WERI-Rb-1 (cell line): ENCODE data around the gene CFP.
"Not testable (repeated sequence)": the region's sequence is repeated elsewhere in the genome, so short reads cannot be mapped to it uniquely, and the experiment has no call there.

ENCODE experiments used
- DNase-seq: peaks from one replicate; pipeline ENCODE4 v3.0.0-alpha.2; 2020
- H3K27ac ChIP-seq: fragments of 250-450 bp; sonication (Bioruptor Pico); 2 replicates; pipeline ENCODE4 v1.5.1; 2020; ENCODE audit warnings: mild to moderate bottlenecking, moderate library complexity
- H3K27me3 ChIP-seq: fragments of 250-450 bp; sonication (Bioruptor Pico); 2 replicates; pipeline ENCODE4 v1.5.1; 2021; ENCODE audit warnings: mild to moderate bottlenecking, low read depth, moderate library complexity; ENCODE audit not compliant: insufficient read depth, severe bottlenecking
- H3K36me3 ChIP-seq: fragments of 250-450 bp; sonication (Bioruptor Pico); 2 replicates; pipeline ENCODE4 v1.5.1; 2020; ENCODE audit warnings: mild to moderate bottlenecking, moderate library complexity
- H3K4me3 ChIP-seq: 2 replicates; pipeline ENCODE4 v1.5.1; 2011; ENCODE audit warnings: low read depth, mild to moderate bottlenecking, control low read depth, low read length
- H3K9me3 ChIP-seq: fragments of 250-450 bp; sonication (Bioruptor Pico); 2 replicates; pipeline ENCODE4 v1.5.1; 2021; ENCODE audit warnings: mild to moderate bottlenecking, moderate library complexity; ENCODE audit not compliant: severe bottlenecking
- TF ChIP-seq, protein P1 (sequence below): IDR thresholded peaks from 2 replicates; pipeline ENCODE4 v1.5.1; 2011; ENCODE audit warnings: low read depth, mild to moderate bottlenecking, control low read depth, inconsistent platforms, low read length

CFP gene

DNA sequence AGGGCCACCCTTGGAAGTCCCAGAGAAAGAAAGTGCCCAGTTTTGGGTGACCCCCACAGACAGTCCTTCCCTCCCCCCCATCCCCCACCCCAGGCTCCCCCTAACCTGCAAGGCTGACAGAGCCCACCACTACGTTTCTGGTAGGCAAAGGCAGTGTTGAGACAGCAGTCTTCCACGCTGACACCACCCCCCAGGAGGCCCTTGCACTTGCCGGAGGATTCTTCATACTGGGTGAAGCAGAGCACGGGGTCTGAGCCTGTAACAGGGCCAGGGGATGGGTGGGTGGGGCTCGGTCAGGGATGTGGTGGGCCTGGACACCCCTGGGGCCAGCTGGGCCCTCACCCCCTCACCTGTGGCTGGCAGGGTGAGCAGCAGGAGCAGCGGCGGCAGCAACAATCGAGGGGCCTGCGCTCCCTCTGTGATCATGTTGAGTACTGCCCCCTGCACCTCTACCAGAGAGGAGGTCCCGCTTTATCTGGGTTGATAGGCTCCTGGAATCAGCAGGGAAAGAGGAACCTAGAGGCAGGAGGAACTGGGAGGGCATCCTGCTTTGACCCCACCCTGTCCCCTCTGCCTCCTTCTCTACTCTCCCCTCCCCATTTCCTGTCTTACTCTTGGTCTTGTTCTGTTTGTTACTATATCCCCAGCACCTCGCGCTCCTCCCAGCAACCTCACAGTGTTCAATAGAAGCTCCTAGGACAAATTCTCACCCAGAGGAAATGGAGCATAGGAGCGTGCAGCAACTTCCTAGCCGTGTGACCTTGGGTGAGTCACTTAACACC lies at the start of gene CFP:
Gene CFP, minus strand, starts transcription at position 512 of the 782 bp plus-strand sequence. Its CDS starts 86 bp downstream, at position 426.
- H3K27ac ChIP-seq = no peak within 1 kb of the TSS

DNA sequence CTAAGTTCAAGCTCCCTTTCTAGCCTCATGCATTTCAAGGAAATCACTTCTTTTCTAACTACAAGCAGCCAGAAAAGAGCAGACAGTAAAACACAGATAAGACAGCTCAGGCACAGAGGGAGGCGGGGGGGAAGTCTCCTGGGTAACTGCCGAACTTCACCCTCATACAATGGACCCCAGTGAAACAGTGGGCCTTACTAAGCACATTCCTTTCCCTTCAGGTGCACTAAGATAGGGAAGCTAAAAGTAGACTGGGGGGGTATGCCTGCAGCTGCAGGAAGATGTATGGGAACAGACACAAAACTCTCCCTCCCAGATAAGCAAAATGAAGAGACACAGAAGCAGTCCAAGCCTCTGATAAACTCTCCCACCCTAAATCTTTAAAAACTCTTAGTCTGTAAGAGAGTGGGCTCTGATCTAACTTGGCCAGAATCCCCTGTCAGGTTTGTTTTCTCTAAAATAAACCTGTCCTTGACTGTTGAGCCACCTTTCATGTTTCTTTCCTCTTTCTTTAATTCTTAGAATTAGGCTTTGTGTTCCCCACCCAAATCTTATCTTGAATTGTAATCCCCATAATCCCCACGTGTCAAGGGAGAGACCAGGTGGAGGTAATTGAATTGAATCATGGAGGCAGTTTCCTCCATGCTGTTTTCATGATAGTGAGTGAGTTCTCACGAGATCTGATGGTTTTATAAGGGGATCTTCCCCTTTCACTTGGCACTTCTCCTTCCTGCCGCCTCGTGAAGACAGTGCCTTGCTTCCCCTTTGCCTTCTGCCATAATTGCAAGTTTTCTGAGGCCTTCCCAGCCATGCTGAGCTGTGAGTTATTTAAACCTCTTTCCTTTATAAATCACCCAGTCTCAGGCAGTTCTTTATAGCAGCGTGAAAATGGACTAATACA lies 46.5 kb upstream of the CFP start:
- H3K27me3 ChIP-seq, H3K36me3 ChIP-seq, DNase-seq, H3K4me3 ChIP-seq, H3K9me3 ChIP-seq, H3K27ac ChIP-seq: not testable (repeated sequence)

More for the DNA sequence above, at the start of gene CFP:
- no peak within 1 kb of the TSS for H3K4me3 ChIP-seq
- DNase-seq = no peak
- H3K36me3 ChIP-seq = no peaks in the 10 kb centered on the region; the same call in 1 of the 2 replicates
- TF ChIP-seq, protein P1, sequence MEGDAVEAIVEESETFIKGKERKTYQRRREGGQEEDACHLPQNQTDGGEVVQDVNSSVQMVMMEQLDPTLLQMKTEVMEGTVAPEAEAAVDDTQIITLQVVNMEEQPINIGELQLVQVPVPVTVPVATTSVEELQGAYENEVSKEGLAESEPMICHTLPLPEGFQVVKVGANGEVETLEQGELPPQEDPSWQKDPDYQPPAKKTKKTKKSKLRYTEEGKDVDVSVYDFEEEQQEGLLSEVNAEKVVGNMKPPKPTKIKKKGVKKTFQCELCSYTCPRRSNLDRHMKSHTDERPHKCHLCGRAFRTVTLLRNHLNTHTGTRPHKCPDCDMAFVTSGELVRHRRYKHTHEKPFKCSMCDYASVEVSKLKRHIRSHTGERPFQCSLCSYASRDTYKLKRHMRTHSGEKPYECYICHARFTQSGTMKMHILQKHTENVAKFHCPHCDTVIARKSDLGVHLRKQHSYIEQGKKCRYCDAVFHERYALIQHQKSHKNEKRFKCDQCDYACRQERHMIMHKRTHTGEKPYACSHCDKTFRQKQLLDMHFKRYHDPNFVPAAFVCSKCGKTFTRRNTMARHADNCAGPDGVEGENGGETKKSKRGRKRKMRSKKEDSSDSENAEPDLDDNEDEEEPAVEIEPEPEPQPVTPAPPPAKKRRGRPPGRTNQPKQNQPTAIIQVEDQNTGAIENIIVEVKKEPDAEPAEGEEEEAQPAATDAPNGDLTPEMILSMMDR = no peak
- no peaks in the 10 kb centered on the region for H3K9me3 ChIP-seq
- H3K27me3 ChIP-seq = peaks cover 26% of the 10 kb centered on the region

DNA sequence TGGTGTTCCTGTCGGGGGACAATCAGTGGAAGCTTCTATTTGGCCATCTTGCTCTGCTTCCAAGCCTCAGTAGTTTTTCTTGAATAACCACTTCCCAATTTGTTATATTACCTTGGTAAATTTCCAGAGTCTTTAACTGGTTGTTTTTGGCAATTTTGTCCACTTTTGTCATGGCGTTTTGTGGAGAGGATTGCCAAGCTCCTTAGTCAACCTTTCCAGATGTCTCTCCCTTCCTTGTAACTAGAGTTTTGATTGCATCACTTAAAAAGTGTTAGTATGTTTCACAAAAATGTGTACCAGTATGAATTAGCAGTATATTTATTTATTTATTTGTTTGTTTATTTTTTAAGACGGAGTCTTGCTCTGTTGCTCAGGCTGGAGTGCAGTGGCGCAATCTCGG lies 45.0 kb upstream of the CFP start:
- no peak for DNase-seq
- H3K4me3 ChIP-seq = no peak overlapping the region
- TF ChIP-seq, protein P1 = no peak
- peaks cover 6% of the 10 kb centered on the region for H3K9me3 ChIP-seq
- no peak overlapping the region for H3K27ac ChIP-seq
- no peaks in the 10 kb centered on the region for H3K27me3 ChIP-seq
- H3K36me3 ChIP-seq = no peaks in the 10 kb centered on the region

DNA sequence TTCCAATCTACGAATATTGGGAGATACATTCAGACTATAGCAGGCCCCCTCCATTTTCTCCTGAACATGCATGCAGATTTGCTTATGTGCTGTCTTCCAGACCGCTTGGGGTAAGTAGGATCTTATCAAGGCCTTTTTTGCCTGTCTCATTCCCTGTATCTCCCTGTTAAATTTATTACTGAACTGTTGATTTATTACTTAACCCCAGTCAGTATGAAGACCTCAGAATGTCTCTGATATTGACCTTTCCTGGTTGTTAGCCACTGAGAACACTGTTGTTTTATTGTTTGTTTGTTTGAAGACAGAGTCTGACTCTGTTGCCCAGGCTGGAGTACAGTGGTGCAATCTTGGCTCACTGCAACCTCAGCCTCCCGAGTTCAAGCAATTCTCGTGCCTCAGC lies 36.1 kb upstream of the CFP start:
- not testable (repeated sequence) for H3K27me3 ChIP-seq, DNase-seq, H3K27ac ChIP-seq, H3K36me3 ChIP-seq, H3K9me3 ChIP-seq, H3K4me3 ChIP-seq

DNA sequence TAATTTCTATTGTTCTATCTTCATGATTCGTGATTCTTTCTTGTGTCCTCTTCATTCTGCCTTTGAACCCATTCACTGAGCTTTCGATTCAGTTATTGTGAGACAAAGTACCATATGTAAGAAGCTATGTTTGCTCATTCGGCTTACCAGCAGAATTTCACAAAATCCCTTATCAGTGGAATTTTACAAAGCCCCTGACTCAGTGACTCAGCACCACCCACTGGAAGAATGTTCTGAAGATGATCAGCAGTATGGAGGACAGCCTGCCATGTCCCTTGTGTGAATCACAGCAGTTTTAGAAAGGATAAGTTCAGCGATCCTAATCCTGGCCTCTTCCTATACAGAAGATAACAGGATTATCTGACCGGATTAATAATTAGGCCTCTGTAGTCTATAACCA lies 35.0 kb upstream of the CFP start:
- TF ChIP-seq, protein P1 = no peak
- no peaks in the 10 kb centered on the region for H3K36me3 ChIP-seq
- H3K27me3 ChIP-seq = peaks cover 5% of the 10 kb centered on the region
- DNase-seq = no peak
- H3K27ac ChIP-seq = no peak overlapping the region
- H3K4me3 ChIP-seq = no peak overlapping the region
- no peaks in the 10 kb centered on the region for H3K9me3 ChIP-seq

DNA sequence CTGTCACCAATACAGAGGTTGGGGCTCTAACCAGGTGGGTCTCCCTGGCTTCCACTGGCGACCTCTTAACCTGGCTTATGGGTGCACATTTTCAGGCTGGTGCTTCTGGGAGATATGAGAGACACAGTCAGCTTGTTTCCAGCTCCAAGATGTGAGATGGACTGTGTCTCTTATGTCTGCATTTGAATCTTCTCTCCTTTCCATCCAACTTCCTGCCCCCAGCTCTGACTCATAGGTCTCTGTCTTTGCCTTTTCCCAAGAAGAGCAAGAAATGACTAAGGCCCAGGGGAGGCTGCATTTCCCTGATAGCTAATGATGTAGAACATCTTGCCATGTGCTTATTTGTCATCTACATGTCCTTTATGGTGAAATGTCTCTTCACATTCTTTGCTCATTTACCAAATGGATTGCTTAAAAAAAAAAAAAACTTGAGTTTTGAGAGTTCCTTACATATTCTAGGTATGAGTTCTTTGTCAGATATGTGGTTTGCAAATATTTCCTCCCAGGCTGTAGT lies 32.5 kb upstream of the CFP start:
- Histone ChIP-seq H3K36me3 (peaks cover 6% of the 10 kb centered on the region; the same call in 1 of the 2 replicates), H3K27ac (no peak overlapping the region), H3K27me3 (peaks cover 5% of the 10 kb centered on the region), H3K9me3 (no peaks in the 10 kb centered on the region), H3K4me3 (no peak overlapping the region)
- TF ChIP-seq, protein P1 = no peak
- no peak for DNase-seq
